Measurements from ENCODE around the gene STN1. TPM values are rescaled to one million over a fixed set of nuclear protein-coding genes. Genes with fewer than 3 reads are reported as not detected.

Gene STN1
- total RNA-seq, 1 experiment from 2014 or later, result 14.3 TPM

DNA sequence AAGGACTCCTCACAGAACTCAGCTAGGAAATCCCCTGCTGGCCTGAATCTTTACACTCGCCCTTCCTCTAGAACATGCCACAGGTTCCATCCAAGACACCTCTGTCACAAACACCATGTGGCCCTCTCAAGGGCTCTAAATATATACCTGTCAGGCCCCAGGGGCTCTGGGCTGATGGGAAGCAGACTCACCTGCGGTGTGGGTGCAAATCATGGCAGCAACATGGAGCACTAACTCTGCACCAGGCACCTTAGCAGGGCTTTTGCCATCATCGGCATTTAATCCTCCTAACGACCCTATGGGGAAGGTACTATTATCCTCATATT lies 80.0 kb downstream of the STN1 start:
- intact Hi-C loops (cut with micrococcal nuclease; ENCODE audit: unreplicated experiment), result no loop called here
- ChIA-PET POLR2A (ENCODE audit: low non-redundant PET) (interaction anchor here (0.5 kb wide), 1 partner anchor 12 kb away, joined by 7 read pairs; no protein-coding TSS in a partner anchor), CTCF (interaction anchor here (0.5 kb wide), 1 partner anchor 458 kb away, joined by 6 read pairs; no protein-coding TSS in a partner anchor)
- H3K27ac ChIP-seq (ENCODE audit: low read depth, low read length, poor library complexity, severe bottlenecking), result peak overlapping the region; percentile 40
- peaks cover 64% of the 10 kb centered on the region for H3K4me1 ChIP-seq (ENCODE audit: insufficient read depth, low read length, poor library complexity, severe bottlenecking)
- H3K4me3 ChIP-seq (ENCODE audit: low read depth, low read length, poor library complexity, severe bottlenecking), result no peak overlapping the region
- H3K27me3 ChIP-seq (replicated peaks; ENCODE audit: insufficient read depth, low read depth, low read length, poor library complexity), result no peaks in the 10 kb centered on the region
- H3K9me3 ChIP-seq (ENCODE audit: low read depth, low read length, poor library complexity, severe bottlenecking), result peaks cover 1% of the 10 kb centered on the region
- no peak for DNase-seq (ENCODE audit: low spot score)
- TF ChIP-seq, protein P1, sequence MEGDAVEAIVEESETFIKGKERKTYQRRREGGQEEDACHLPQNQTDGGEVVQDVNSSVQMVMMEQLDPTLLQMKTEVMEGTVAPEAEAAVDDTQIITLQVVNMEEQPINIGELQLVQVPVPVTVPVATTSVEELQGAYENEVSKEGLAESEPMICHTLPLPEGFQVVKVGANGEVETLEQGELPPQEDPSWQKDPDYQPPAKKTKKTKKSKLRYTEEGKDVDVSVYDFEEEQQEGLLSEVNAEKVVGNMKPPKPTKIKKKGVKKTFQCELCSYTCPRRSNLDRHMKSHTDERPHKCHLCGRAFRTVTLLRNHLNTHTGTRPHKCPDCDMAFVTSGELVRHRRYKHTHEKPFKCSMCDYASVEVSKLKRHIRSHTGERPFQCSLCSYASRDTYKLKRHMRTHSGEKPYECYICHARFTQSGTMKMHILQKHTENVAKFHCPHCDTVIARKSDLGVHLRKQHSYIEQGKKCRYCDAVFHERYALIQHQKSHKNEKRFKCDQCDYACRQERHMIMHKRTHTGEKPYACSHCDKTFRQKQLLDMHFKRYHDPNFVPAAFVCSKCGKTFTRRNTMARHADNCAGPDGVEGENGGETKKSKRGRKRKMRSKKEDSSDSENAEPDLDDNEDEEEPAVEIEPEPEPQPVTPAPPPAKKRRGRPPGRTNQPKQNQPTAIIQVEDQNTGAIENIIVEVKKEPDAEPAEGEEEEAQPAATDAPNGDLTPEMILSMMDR (conservative IDR thresholded peaks at IDR 0.05; ENCODE audit: low read depth, low read length), result no peak
- TF ChIP-seq EZH2 (IDR thresholded peaks at IDR 0.05; ENCODE audit: borderline replicate concordance, low read depth, low read length, poor library complexity, severe bottlenecking), result no peak
- BruUV-seq (replicated peaks), result no TSS peak
- H3K36me3 ChIP-seq (ENCODE audit: insufficient read depth, low read length, poor library complexity, severe bottlenecking), result peaks cover under 1% of the 10 kb centered on the region

DNA sequence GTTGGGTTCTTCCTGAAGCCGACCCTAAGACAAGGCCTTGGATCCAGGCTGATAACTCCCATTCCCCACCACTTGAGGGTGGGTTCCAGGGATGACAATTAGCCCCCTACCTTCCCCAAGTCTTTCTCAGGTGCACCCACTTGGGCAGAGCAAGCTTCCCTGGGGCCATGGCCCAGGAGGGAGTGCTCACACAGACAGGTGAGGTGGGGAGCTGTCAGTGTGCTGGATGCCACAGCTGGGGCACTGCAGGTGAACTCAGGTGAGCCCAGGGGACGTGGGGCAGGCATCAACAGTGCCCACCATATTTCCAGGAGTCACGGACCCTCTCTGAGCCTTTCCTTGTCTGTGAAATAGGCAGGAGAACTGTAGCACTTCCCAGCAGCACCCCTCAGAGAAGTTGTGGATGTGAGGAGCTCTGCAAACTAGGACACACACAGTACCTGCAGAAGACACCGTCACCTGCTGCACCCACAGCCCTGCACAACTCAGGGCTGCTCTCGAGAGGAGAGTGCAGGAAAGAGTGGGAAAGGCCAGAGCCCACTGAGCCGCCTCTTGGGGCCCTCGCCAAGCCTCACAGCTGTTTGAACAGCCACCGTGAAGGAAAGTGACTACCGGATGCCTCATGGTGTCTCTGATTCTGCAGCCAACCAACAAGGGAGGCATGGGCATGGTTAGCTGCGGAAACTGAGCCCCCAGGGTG lies 80.5 kb downstream of the STN1 start:
- Histone ChIP-seq H3K9me3 (ENCODE audit: low read depth, low read length, poor library complexity, severe bottlenecking) (peaks cover 6% of the 10 kb centered on the region), H3K27ac (ENCODE audit: low read depth, low read length, poor library complexity, severe bottlenecking) (peak overlapping the region; percentile 40), H3K36me3 (ENCODE audit: insufficient read depth, low read length, poor library complexity, severe bottlenecking) (peaks cover 5% of the 10 kb centered on the region), H3K27me3 (replicated peaks; ENCODE audit: insufficient read depth, low read depth, low read length, poor library complexity) (no peaks in the 10 kb centered on the region), H3K4me3 (ENCODE audit: low read depth, low read length, poor library complexity, severe bottlenecking) (no peak overlapping the region), H3K4me1 (ENCODE audit: insufficient read depth, low read length, poor library complexity, severe bottlenecking) (peaks cover 64% of the 10 kb centered on the region)
- ChIA-PET POLR2A (ENCODE audit: low non-redundant PET) (interaction anchor here (0.5 kb wide), 1 partner anchor 12 kb away, joined by 7 read pairs; no protein-coding TSS in a partner anchor), CTCF (interaction anchor here (0.5 kb wide), 1 partner anchor 459 kb away, joined by 6 read pairs; no protein-coding TSS in a partner anchor)
- DNase-seq (ENCODE audit: low spot score), result peak; percentile 62
- intact Hi-C loops (cut with micrococcal nuclease; ENCODE audit: unreplicated experiment), result no loop called here
- BruUV-seq (replicated peaks), result no TSS peak
- no peak for TF ChIP-seq EZH2 (IDR thresholded peaks at IDR 0.05; ENCODE audit: borderline replicate concordance, low read depth, low read length, poor library complexity, severe bottlenecking)
- TF ChIP-seq, protein P1 (conservative IDR thresholded peaks at IDR 0.05; ENCODE audit: low read depth, low read length), result no peak

DNA sequence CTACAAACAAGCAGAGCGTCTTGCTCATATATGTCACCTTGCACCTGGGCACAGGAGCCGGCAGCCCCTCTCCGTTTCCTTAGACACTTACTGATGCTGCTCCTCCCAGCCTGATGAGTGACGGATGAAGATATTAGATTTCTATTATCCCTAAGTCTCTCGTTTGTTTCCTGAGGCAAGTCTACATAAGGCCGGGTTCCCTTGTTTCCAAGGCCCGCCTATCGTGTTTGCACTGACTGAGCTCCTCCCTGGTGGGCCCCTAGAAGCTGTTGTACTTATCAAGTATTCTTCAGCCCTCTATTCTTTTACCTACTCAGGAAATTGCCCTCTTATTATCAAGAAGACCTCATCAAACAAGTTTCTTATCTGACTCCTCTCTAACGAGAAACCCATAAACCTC lies 81.1 kb downstream of the STN1 start:
- Histone ChIP-seq H3K9me3 (ENCODE audit: low read depth, low read length, poor library complexity, severe bottlenecking) (peaks cover 6% of the 10 kb centered on the region), H3K4me1 (ENCODE audit: insufficient read depth, low read length, poor library complexity, severe bottlenecking) (peaks cover 64% of the 10 kb centered on the region), H3K36me3 (ENCODE audit: insufficient read depth, low read length, poor library complexity, severe bottlenecking) (peaks cover 5% of the 10 kb centered on the region), H3K27ac (ENCODE audit: low read depth, low read length, poor library complexity, severe bottlenecking) (peak overlapping the region; percentile 40), H3K27me3 (replicated peaks; ENCODE audit: insufficient read depth, low read depth, low read length, poor library complexity) (no peaks in the 10 kb centered on the region), H3K4me3 (ENCODE audit: low read depth, low read length, poor library complexity, severe bottlenecking) (no peak overlapping the region)
- ChIA-PET POLR2A (ENCODE audit: low non-redundant PET) (no interaction called here), CTCF (no interaction called here)
- no TSS peak for BruUV-seq (replicated peaks)
- no peak for DNase-seq (ENCODE audit: low spot score)
- TF ChIP-seq, protein P1 (conservative IDR thresholded peaks at IDR 0.05; ENCODE audit: low read depth, low read length), result no peak
- no peak for TF ChIP-seq EZH2 (IDR thresholded peaks at IDR 0.05; ENCODE audit: borderline replicate concordance, low read depth, low read length, poor library complexity, severe bottlenecking)
- intact Hi-C loops (cut with micrococcal nuclease; ENCODE audit: unreplicated experiment), result no loop called here

Data from A673 (cell line).